Astrocyte of the cerebellum (primary cell): ENCODE results near the gene CNTNAP2.

Experiments used
- DNase-seq: peaks from one replicate; pipeline ENCODE4 v3.0.0-alpha.2; 2011; ENCODE audit warnings: low read depth
- H3K4me3 ChIP-seq: 2 replicates; pipeline ENCODE4 v1.5.1; 2011; ENCODE audit warnings: mild to moderate bottlenecking, low read depth, low read length, moderate library complexity
- in situ Hi-C: cut with HindIII; loops from 2 replicates; pipeline ENCODE4 v1.10.0; 2017; ENCODE audit warnings: low sequenced_read_pairs
- TF ChIP-seq, protein P1 (sequence below): IDR thresholded peaks from 2 replicates; pipeline ENCODE4 v1.5.1; 2012; ENCODE audit warnings: low read length, low read depth, moderate library complexity, mild to moderate bottlenecking; ENCODE audit errors: missing control alignments

The CNTNAP2 gene

DNA sequence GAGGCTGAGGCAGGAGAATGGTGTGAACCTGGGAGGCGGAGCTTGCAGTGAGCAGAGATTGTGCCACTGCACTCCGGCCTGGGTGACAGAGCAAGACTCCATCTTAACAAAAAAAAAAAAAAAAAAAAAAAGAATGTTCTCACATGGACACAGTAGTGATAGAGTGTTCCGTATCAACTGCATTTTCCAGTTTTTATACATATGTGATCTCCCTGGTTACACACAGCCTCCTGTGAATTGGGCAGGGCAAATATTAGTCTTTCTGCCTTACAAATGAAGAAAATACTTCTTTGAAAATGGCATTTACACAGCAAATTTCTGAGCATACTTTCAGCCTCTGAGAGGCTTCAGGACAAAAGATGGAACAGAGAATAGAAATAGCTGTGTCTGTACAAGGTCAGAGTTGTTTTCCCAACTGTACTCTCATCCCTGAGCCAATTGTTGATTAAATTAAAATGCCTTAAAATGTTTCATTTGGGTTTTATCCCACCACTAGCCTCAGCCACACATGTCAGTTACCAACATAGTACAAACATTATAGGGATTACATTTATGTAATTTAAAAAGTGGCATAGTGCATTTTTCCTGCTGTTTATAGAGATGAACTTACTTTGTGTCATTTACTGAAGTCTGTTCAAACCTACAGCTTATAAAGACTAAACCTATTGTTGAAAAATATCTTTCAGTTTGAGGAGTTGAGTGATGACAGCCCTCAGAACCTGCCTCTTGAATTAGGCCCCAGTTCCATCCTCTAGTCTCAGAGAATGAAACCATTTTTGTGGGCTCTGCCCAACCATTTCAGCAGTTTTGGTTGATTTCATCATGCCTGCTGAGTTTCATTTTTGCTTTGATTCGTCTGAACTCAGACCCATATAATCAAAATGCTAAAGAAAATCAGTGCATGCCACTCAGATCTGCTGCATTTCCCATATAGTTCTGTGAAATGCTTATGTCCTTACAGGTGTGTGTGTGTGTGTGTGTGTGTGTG is 1864.5 kb downstream of the CNTNAP2 start:
- TF ChIP-seq, protein P1, sequence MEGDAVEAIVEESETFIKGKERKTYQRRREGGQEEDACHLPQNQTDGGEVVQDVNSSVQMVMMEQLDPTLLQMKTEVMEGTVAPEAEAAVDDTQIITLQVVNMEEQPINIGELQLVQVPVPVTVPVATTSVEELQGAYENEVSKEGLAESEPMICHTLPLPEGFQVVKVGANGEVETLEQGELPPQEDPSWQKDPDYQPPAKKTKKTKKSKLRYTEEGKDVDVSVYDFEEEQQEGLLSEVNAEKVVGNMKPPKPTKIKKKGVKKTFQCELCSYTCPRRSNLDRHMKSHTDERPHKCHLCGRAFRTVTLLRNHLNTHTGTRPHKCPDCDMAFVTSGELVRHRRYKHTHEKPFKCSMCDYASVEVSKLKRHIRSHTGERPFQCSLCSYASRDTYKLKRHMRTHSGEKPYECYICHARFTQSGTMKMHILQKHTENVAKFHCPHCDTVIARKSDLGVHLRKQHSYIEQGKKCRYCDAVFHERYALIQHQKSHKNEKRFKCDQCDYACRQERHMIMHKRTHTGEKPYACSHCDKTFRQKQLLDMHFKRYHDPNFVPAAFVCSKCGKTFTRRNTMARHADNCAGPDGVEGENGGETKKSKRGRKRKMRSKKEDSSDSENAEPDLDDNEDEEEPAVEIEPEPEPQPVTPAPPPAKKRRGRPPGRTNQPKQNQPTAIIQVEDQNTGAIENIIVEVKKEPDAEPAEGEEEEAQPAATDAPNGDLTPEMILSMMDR, result no peak
- in situ Hi-C loops, result no loop called here
- DNase-seq, result no peak
- H3K4me3 ChIP-seq, result no peak overlapping the region

DNA sequence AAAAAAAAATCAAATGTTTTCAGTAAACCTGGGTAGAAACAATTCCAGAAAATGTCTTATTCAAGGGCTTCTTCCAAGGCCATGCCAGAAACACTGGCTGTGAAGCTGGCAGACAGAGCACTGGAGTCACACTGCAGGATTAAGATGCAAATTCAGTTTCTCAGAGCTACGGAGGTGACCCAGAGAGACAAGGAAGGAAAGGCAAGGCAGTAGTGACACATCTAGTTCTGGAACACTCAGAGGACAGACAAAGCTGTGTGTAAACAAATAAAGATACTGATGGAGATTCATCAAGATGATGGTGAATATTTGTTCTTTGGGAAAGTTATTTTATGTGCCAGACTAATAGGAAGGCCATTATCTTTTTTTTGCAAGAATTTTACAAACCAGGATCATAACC is 1865.7 kb downstream of the CNTNAP2 start:
- TF ChIP-seq, protein P1, result no peak

DNA sequence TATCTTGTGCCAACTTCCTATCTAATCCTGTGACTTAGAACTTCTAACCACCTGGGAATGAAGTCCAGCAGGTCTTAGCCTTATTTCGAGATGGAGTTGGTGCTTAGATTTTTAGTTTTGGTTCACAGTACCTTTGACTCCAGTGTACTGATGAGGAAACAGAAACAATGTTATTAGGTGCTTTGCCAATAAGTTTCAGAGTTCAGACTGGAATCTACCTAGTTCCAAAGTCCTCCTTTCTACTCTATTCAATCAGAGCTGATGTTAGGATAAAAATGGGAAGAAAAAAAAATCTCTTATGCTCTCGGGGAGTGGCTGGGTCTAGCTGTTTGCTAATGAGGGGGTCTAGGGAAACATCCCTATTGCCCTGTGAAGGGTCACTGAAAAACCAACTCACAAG is 1867.7 kb downstream of the CNTNAP2 start:
- DNase-seq, result no peak
- TF ChIP-seq, protein P1, result no peak
- in situ Hi-C loops, result no loop called here
- H3K4me3 ChIP-seq, result no peak overlapping the region

More for the DNA sequence above, 1865.7 kb downstream of the CNTNAP2 start:
- in situ Hi-C loops, result no loop called here
- DNase-seq, result no peak
- H3K4me3 ChIP-seq, result no peak overlapping the region

DNA sequence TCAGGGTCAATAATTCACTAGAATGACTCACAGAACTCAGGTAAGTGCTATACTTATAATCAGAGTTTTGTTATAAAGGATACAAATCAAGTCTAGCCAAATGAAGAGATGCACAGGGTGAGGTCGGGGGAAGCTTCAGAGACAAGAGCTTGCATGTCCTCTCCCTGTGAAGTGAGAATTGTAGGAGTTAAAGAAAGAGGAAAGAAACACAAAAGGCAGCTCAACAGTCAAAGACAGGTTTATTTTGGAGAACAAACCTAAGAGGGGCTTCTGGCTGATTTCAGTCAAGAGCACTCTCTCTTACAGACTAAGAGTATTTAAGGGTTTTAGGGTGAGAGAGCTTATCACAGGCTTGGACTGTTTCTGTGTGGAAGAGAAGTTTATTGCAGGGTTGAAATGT is 1873.5 kb downstream of the CNTNAP2 start:
- in situ Hi-C loops, result no loop called here
- TF ChIP-seq, protein P1, result no peak
- H3K4me3 ChIP-seq, result no peak overlapping the region
- no peak for DNase-seq

DNA sequence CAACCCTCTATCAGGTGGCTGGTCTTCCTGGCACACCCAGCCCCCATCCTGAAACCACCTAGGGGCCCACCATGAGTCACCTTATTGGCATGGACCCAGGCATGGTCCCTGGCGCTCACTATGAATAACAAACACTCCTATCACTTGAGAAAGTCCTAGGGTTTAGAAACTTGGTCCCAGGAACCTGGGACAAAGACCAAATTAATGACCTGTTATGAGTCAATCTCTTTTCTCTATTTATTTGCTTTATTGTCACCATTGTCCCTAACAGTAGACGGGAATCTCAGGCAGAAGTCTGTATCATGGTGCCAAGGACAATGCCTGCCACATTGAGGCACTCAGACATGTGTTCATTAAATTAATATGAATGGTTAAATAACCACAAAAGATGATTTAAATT is 1874.3 kb downstream of the CNTNAP2 start:
- H3K4me3 ChIP-seq, result no peak overlapping the region
- TF ChIP-seq, protein P1, result no peak
- no peak for DNase-seq
- in situ Hi-C loops, result no loop called here

DNA sequence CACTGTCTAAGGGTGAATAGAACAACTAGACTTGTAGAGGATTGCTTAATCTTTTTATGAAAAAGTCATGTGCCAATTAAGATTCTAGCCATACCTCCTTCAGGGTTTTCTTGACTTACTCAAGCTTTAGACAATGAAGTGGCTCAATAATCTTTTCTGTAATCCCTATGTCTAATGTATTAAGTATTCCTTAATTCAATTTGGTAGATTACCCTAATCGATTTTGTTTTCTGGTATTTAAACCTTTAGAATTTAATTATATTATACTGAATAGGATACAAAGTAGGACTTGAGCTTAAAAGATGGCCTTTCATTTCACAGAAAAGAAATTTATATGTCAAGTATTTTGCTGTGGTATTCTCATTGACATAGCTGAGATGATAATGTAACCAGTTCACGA is 1876.1 kb downstream of the CNTNAP2 start:
- no peak overlapping the region for H3K4me3 ChIP-seq
- no peak for DNase-seq
- TF ChIP-seq, protein P1, result no peak
- in situ Hi-C loops, result no loop called here
